Ureter (tissue), 1 donor: ENCODE measurements around the gene BLOC1S5. TPM values are rescaled to one million over a fixed set of nuclear protein-coding genes. Genes with fewer than 3 reads are reported as not detected.
"Not testable (repeated sequence)": the region's sequence is repeated elsewhere in the genome, so short reads cannot be mapped to it uniquely, and the experiment has no call there.

Source experiments
- DNase-seq: peaks from one replicate; pipeline ENCODE4 v3.0.0-alpha.2; 2020; ENCODE audit warnings: low spot score
- total RNA-seq: library from RNA; stranded (reverse); gene quantifications from one replicate; pipeline ENCODE4 v1.2.4, GENCODE V29; 2023
- donor health status: DM: yes; HTN: yes; CAD: no.

BLOC1S5 gene
- total RNA-seq, 1 donor from 2014 or later, result 10.1 TPM

- DNase-seq, result no peak
These were observed 16.4 kb upstream of the BLOC1S5 start for GRCh38 chr6:8080362-8081151.

DNA sequence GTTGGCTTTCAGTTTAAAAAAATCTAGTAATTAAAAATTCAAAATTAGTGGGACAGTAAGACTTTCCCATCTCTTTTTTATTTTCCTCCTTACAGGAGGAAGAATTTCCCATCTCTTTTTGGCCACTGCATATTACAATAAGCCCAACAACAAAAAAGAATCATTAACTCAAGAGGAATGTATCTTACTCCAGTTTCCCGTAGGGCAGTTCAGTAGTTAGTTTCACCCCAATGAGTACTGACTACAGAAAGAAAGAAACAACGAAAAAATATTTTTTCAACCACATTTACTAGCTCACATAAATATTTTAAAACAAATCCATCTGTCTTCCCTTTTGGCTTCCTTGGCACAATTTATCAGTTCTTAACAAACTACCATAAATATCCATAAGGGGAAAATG lies 14.9 kb upstream of the BLOC1S5 start:
- no peak for DNase-seq

GRCh38 chr6:8077991-8078390 lies 13.8 kb upstream of the BLOC1S5 start:
- no peak for DNase-seq

GRCh38 chr6:8075704-8076103 lies 11.5 kb upstream of the BLOC1S5 start:
- no peak for DNase-seq

DNA sequence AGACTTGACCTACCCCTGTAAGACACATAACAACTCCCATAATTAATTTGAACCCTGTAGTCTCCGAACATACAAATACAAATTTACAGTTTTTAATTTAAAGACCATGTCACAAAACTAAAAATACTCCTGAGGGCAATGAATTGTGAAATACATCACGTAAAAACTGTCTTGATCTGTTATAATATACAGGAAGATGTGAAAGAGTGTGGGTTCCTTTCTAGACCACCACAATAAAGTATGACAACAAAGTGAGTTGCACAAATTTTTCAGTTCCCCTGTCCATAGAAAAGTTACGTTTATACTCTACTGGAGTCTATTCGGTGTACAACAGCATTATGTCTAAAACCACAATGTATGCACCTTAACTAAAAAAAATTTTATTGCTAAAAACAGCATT lies 11.0 kb upstream of the BLOC1S5 start:
- DNase-seq, result no peak

DNA sequence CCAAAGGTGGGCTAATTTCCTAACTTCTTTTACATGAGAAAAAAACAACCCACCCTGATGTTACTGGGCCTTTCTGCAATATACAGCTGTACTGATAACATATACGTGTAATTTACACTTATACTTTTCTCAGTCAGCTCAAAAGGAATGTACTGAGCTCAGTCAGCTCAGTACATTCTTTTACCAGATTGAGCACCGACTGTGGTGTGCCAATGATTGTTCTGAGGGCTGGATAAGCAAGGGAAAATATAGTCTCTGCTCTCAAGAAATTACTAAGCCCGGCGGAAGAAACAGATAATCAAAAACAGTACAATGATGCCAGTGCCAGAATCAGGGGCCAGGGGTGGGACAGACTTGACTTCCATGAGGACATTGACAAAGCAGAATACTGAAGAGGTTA lies 10.0 kb upstream of the BLOC1S5 start:
- DNase-seq, result no peak

DNA sequence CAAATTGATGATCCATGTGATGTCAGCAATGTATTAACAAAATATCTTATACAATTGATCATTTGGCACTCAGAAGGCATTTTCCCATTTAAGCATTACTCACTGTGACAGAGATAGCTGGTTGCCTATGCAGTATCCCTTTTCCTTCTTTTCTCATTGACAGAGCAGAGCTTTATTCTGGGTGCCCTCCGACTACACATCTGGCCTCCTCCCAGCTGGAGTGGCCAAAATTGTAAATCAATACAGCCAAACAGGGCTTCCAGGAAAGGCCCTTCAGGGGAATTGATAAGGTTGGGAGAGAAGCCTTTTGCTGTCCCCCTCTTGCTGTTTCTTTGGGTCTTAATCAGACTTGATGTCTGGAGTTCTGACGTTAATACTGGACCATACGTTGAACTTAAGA lies 9.6 kb upstream of the BLOC1S5 start:
- DNase-seq, result no peak

DNA sequence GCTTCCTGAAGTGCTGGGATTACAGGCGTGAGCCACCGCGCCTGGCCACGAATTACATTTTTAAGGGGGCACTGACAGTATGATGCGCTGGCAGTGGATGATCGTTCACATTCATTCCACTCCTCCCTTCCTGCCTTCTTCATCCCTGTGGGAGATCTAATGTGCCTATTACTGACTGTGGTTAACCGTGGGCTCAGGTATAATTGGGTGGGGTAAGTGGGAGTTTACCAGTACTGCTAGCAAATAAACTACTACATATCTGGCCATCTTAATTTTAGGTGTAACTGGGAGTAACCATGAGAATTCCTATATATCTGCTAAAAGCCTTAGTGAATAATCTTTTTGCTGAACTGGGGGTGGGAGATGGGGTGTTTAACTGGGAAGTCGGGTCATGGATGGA lies 6.5 kb upstream of the BLOC1S5 start:
- no peak for DNase-seq

DNA sequence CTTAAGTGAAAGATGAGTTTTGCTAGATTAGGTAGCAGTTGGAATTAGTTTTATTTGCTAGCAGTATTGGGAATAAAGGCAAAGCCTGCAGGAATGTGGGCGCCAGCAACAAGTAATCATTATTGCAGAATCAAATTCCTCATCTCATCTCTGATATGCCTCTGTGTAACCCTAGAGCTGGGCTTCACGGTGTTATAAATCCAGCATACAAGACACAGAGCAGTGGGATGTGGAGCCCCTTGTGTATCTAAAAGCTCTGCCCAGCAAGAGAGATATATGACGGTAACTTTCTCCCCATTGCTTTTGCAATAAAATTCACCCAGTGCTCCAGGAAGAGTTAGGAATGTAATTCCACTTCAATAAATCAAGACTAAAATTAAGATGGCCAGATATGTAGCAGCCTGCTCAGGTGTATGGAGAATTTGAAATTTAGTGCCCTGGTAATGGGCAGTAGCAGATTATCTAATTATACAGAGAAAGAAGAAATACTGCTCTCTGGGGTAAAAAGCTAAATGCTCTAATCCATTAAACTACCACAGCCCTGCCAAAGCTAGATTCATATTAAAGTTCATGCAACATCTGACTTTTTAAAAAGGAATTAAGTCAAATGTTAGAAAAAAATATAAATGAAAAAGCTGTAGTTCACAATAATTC lies 5.6 kb upstream of the BLOC1S5 start:
- no peak for DNase-seq

DNA sequence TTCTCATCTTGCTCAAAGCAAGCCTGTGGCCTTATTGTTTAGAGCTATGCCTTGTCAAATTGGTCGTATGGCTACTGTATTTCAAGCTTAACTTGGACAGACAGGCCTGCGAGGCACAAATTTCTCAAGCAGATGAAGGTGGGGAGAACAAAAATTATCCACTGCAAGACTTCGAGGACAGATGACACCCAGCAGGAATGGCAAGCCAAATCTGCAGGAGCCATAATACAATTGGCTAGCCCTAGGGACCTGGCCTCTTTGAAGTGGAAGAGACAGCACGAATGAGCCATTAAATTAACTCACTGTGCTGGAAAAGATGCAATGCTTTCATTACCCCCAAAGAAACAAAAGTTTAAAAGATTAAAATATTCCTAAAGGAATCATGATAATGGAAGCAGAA lies 5.0 kb upstream of the BLOC1S5 start:
- DNase-seq, result no peak

DNA sequence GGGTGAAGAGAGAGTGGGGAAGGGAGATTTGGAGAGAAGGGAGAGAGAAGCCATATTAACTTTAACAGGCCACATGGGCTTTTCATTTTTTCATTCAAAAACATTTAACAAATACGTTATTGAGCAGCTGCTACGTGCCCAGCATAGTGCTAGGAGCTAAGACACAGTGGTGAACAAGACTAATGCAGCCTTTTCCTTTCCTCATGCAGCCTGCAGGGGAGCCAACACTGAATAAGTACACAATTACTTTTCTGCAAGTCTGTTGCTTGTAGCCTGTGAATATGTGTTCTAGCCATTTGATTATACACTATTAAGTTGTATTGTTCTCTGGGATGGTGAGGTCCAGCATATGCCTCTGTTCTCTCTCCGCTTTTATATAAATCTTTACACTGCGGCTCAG lies 1.9 kb upstream of the BLOC1S5 start:
- DNase-seq, result no peak

GRCh38 chr6:8065519-8065911 lies 1.3 kb upstream of the BLOC1S5 start:
- no peak for DNase-seq

DNA sequence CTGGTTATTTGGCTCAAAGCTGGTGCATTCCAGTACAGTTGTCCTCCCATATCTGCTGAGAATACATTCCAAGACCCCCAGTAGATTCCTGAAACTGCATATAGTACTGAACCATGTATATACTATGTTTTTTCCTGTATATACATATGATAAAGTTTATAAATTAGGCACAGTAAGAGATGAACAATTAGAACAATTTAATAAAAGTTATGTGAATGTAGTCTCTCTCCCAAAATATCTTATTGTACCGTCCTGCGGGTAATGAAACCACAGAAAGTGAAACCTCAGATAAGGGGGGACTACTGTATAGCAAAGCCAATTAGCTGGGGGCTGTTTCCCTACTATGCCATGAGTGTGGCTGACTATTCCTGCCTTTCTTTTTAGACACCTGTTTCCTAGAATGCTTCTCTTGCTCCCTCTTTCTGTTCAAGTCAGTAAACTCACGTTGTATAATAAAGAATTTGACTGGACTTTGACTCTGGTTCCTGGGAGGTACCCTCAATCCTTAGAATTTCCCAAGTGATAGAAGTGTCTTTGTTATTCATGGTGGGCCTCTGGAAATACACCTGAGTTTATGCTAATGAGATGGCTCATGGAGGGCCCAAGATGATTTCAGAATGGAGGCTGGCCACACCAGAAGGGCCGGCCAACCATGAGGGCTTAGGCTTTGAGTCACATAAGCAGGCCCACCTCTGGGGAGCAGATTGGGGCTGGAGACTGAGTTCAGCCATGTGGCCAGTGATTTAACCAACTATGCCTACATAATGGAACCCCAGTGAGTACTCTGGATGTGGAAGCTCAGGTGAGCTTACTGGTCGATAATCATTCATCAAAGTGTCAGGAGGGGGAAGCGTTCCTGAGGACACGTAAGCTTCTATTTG lies 689 bp upstream of the BLOC1S5 start:
- DNase-seq, result no peak

DNA sequence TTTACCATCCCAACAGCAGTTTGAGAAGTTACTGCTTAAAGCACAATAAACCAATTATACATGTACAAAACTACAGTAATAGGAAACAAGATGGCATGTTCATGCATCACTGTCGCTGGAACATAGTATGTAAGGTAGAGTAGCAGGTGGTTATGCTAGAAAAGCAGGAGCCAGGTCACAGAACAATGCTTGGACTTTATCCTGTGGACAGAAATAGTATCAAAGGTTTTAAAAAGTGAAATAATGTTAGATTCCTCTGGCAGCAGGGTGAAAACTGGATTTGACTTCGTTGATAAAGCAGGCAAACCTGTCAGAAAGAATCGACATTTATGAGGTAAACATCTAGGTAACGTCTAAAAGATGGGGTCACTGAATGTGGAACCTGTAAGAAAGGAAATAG lies 2.5 kb downstream of the BLOC1S5 start:
- no peak for DNase-seq

DNA sequence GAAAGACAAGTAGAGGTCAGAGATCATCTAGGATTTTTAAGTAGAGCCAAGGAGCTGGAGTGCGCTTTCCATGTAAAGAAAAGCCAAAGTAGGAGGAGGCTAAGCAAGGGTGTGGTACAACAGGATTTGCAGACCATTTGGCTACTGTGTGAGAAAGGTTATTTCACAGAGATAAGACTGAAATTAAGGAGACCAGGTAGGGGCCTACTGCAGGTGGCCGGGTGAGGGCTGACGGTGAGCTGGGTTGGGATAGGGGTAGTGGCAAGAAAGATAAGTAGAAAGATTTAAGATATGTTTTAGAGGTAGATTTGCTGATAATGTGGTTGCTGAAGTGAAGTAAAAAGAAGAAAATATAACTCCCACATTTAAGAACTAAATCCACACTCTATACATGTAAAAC lies 3.8 kb downstream of the BLOC1S5 start:
- no peak for DNase-seq

DNA sequence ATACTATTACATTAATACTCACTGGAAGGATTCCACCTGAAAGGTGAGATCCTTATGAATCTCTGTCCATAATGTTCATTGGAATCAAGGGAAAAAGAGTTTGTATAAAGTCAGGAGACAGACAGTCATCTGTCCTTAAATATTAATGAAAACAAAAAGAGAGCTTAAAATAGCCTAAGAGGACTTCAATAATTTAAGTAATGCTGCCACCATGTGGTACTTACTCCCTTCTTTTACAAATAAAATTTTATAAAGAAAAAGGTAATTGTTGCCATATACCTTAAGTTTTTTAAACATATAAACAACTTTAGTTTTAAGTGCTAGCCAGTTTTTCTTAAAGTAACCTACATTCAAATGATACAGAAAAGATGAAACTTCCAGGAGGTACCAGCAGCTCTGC lies 5.1 kb downstream of the BLOC1S5 start:
- no peak for DNase-seq

- DNase-seq, result no peak
These were observed 6.4 kb downstream of the BLOC1S5 start for GRCh38 chr6:8057793-8058192.

DNA sequence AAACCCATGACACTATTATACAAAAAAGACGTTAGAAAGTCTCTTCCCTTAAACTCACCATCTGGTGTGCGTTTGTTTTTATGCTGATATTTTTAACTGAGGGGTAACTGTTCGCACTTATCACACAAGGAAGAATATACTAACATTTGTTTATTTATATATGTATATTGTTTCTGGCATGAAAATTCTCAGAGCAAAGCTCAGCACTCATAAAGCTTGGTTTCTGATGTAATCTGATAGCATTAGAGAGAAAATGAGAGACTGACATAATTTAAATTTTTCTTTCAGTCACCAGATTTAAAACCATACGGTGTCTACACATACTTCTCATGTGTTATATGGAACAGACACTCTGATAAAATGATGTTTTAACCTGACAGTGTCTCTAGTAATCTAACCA lies 6.9 kb downstream of the BLOC1S5 start:
- DNase-seq, result no peak

DNA sequence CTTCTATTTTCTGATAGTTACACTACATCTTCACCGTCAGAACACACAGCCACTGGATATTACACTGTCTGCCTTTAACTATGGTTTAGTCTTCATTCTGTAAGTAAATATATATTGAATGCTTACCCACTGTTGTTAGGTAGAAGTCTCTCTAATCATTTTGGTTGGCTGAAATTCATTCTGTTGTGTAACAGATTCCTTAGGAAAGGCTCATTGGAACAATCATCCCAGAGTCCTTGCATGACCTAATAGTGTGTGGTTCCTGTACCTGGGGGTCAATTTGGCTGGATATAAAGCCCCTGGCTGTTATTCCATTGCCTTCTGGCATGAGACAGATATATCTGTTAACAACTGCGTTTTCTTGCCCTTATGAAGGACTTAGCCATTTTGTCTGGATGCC lies 9.9 kb downstream of the BLOC1S5 start:
- DNase-seq, result no peak

DNA sequence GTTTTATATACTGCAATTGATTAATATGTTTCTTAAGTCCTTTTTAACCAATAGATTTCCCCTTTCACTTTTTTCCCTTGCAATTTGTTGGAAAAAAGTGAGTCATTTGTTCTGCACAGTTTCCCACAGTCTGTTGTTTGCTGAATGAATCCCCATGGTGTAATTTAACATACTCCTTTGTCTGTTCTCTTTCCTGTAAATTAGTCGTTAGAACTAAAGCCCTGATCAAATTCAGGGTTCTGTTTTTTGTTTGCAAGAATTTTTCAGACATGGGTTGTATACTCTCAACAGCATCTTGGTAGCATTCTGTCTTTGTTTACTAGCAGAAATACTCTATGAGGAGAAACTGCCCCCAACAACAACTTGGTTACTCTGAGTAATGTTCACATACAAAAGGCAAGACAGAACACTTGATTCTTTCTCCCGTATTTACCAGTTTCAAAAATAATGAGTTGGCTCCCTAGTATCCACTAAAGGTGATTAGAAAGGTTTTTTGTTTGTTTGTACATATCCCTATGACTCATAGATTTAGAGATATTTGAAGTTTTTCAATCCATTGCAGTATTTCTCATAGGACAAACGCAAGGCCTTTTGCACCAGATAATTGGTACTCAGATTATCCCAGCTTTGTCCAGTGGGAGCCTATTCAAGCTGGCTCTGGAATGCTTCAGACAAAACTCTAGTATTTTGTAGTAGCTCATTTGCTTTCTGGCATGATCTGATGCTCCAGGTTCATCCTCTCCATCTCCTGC lies 16.5 kb downstream of the BLOC1S5 start:
- no peak for DNase-seq

GRCh38 chr6:8045769-8046168 lies 18.4 kb downstream of the BLOC1S5 start:
- not testable (repeated sequence) for DNase-seq

DNA sequence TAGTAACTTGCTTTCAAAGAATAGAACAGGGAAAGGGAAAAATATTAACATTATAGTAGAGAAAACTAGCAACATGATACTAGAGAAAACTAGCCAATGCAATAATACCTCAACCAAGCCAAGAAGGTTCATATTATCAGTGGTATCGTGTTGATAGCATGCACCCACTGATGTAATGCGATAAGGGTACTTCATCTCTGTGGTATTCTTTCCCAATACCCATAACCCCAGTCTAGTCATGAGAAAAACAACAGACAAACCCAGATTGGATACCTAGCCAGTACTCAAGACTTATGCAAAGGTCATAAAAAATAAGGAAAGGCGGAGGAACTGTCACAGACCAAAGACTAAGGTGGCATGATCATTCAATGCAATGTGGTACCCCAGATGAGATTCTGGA lies 21.0 kb downstream of the BLOC1S5 start:
- no peak for DNase-seq
